ENCODE measurements around the gene ZNF521.

GRCh38 chr18:25229081-25229480 lies 122.9 kb downstream of the ZNF521 start:
- TF ChIP-seq, protein P1, sequence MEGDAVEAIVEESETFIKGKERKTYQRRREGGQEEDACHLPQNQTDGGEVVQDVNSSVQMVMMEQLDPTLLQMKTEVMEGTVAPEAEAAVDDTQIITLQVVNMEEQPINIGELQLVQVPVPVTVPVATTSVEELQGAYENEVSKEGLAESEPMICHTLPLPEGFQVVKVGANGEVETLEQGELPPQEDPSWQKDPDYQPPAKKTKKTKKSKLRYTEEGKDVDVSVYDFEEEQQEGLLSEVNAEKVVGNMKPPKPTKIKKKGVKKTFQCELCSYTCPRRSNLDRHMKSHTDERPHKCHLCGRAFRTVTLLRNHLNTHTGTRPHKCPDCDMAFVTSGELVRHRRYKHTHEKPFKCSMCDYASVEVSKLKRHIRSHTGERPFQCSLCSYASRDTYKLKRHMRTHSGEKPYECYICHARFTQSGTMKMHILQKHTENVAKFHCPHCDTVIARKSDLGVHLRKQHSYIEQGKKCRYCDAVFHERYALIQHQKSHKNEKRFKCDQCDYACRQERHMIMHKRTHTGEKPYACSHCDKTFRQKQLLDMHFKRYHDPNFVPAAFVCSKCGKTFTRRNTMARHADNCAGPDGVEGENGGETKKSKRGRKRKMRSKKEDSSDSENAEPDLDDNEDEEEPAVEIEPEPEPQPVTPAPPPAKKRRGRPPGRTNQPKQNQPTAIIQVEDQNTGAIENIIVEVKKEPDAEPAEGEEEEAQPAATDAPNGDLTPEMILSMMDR (IDR thresholded peaks at IDR 0.05; ENCODE audit: insufficient read depth, low read length, poor library complexity, severe bottlenecking) = no peak
- no peak for TF ChIP-seq EZH2phosphoT487 (conservative IDR thresholded peaks at IDR 0.05; ENCODE audit: low read length)

Data from SU-DHL-6 (cell line).